ENCODE measurements around the gene AARS2. TPM values are rescaled to one million over a fixed set of nuclear protein-coding genes. Genes with fewer than 3 reads are reported as not detected.

The AARS2 gene
- polyA plus RNA-seq, 4 donors: 12.2 to 23.5 (median 16.9) TPM

GRCh38 chr6:44302856-44303255 lies 10.3 kb downstream of the AARS2 start:
- DNase-seq (ENCODE audit: low read depth in 4 of 4, low spot score in 2 of 4): no peak

- DNase-seq (ENCODE audit: low read depth in 4 of 4, low spot score in 2 of 4): no peak
Observed at GRCh38 chr6:44301782-44302564, 11.2 kb downstream of the AARS2 start.

DNA sequence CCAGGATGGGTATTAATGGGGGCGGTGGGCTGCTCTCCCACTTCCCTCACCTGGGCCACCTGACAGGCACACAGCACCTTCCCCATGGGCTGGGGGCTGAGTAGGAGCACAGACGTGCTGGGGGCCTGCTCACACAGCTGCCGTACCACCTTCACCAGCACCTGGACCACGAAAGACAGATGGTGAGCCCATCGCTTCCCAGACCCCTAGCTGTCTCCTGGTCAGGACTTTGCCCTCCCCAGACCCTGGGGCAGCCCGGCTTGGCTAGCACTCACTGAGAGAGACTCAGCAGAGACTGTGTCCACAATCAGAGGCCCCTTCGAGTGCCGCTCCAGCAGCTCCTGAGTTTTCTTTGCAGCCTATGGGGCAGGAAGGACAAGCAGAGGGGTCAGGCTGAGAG lies 12.0 kb downstream of the AARS2 start:
- DNase-seq (ENCODE audit: low read depth in 4 of 4, low spot score in 2 of 4): no peak

- no peak for DNase-seq (ENCODE audit: low read depth in 4 of 4, low spot score in 2 of 4)
Observed at GRCh38 chr6:44300292-44300823, 12.8 kb downstream of the AARS2 start.

- no peak for DNase-seq (ENCODE audit: low read depth in 4 of 4, low spot score in 2 of 4)
Observed at GRCh38 chr6:44298864-44299263, 14.3 kb downstream of the AARS2 start.

DNA sequence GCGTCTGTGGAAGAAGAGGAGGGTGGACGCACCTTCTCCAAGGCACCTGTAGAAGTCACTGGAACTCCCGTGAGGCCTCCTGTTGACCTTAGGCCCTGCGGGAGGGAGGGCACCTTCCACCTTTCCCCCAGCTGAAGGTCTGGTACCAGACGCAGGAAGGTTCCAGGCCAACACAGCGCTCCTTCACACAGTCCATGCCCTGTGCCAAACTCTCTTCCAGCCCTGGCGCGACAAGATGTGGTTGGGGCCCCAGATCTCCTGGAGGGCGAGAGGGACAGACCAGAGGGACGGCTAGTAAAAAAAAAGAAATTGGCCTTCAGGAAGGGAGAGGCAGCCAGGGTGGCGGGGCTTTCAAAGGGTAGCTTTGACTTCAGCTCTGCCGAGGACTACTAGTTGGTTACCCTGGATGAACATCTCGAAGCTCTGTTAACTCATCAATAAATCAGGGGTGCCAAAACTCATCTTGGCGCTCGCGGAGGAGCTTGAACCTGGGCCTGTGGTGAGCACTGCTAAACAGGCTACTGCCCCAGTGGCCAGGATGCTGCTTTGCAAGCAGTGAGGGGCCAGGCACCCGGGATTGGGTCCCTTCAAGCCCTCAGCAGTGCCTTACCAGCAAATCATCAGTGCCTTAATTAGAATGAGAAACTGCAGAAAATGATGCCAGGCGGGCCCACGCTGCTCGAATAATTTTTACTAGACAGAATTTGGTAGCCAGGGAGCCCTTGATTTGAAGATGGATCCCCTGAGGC lies 14.9 kb downstream of the AARS2 start:
- DNase-seq (ENCODE audit: low read depth in 4 of 4, low spot score in 2 of 4): no peak

DNA sequence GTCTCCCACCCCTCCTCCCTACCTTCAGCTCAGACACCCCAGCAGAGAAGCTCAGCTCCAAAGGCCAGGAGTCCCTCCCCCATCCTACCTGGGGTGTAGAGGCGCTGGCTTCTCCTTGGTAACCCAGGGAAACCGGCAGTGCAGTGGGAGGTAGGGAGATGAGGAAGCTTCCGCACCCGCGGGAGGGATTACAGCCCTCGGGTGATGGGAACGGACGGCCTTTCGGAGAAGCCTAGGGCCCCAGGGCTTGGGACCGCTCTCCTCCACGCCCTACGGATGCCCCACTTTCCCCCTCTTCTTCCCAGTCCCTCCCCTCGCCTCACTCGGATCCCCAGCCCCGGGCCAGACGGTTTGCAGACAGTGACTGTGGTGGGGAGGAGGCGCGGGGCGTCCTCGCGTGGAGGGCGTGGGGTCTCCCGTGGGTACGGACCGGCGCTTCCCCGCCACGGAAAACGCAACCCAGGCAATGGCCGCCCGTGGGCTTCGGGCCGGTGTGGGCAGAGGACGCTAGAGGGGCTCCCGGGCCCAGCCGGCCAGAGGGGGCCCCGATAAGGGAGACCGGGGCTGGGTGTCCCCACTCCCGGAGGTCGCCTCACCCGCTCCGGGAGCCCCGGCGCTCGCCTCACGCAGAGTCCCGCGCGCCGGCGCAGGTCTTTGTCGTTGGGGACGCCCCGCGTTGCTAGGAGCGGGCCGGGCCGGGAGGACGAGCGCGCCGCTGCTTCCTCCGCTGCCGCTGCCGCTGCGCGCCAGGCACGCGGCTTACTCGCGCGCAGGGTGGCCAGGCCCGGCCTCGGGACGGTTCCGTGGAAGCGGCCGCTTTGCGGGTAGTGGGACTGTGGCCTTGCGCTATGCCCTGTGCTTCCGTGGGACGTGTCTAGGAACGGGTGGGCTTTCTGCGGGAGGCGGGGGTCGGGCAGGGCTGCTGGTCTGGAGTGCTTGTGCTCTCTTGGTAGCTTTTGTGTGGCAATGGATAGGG lies 15.8 kb downstream of the AARS2 start:
- no peak for DNase-seq (ENCODE audit: low read depth in 4 of 4, low spot score in 2 of 4)

DNA sequence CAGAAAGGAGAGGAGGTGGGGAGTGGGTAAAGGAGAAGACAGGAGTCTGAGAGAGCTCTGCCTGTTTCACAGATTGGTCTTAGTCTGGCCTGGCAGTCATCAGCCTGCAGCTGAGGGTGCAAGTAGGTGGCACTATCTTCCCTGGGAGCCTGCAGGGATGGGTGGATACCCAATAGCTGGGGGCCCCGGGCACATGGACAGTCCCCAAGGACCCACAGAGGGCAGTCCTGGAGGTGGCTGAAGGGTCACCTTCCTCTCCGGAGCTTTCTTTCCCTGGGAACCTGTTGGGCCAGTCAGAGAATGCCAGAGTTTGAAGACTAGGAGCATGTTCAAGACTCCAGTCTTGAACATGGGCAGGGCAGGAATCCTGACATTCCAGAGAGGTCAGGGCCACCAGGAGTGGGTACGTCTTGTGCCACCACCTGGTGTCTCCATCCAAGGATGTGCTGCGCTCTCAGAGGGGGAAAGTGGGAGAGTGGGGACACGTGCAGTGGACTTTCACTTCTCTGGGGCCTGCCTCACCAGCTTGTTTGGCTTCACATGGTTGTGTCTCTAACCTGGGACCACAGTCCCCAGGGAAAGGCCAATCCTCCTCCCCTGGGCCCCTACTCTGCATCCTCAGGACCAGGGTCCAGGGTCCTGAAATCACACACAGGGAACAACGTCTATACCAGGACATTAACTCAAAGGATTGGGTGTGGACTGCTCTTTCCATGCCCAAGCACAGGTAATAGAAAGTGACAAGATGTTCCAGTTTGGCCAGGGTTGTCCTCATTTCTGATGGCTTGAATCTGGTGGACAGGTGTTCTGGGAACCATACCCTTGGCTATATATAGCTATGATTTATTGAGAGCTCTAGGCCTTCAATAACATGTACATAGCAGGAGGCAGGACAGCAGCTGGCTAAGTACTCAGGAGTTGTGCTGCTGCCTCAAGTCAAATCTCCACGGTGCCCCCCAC lies 18.0 kb downstream of the AARS2 start:
- no peak for DNase-seq (ENCODE audit: low read depth in 4 of 4, low spot score in 2 of 4)

- DNase-seq (ENCODE audit: low read depth in 4 of 4, low spot score in 2 of 4): no peak
Observed at GRCh38 chr6:44292661-44293365, 20.3 kb downstream of the AARS2 start.

DNA sequence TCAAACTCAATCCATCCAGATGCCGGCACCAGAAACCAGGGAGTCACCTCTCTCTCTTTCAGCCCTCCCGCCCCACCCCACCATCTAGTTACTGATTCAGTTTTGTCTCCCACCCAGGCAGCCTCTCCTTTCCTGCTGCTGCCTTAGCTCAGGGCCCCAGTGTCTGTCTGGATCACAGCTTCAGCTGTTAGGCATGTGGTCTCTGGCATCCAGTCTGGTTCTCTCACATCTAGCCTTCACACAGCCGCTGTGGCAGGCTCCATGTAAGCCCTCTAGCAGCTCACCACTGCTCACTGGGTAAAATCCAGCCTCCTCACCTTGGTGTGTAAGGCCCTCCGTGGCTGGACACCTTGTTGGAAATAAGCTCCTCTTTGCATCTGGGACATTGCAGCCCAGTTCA lies 21.3 kb downstream of the AARS2 start:
- DNase-seq (ENCODE audit: low read depth in 4 of 4, low spot score in 2 of 4): no peak

DNA sequence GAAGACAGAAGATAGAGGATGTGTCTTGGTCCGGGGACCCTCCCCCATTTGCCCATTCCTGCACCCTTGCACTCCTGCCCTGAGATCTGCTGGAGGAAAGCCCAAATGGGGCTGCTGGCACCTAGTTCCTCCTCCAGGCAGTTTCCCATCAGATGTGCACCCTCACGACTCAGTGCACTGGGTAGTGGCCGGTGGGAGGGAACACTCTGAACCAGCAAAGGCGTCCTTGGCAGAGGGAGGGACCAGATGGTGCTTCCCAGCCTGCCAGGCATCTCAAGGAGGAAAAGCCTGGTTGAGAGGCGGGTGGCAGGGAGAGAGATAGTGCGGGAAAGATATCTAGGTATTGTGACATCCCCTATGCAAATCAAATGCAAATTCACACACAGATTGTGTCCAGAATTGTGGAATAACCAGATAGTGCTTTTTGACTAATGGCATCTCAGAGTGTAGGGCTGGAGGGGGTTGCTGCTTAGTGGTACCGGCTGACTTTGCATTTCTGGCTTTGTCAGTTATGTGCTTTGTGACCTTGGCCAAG lies 23.4 kb downstream of the AARS2 start:
- DNase-seq (ENCODE audit: low read depth in 4 of 4, low spot score in 2 of 4): no peak

DNA sequence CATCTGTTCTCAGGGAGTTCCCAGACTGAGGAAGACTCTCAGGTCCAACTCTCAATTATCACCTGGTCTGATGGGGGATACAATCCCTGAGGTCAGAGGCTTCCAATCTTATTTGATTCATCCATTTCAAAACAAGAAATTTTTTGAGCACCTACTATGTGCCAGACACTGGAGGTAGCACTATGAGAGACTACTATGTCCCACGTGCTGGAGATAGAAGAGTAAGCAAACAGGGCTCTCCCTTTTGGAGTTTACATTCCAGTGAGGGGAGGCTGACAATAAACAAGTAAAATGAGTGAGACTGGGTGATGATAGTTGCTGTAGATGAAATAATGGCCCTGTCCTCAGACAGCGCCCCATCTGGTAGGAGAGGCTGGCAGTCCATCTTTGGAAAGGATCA lies 26.4 kb downstream of the AARS2 start:
- DNase-seq (ENCODE audit: low read depth in 4 of 4, low spot score in 2 of 4): no peak

DNA sequence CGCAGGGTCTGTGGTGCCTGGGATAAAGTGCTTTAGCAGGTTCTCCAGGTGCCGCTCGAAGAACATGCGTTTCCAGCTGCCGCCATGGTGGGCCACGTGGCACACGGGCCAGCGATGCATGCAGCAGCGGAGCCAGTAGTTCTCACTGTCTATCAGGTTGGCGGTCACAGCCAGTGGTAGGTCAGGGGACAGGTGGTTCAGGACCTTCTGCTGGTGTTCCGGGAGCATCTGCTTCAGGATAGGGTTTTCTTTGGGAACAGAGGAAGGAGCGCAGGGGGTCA lies 26.9 kb downstream of the AARS2 start:
- DNase-seq (ENCODE audit: low read depth in 4 of 4, low spot score in 2 of 4): no peak

- no peak for DNase-seq (ENCODE audit: low read depth in 4 of 4, low spot score in 2 of 4)
Observed at GRCh38 chr6:44285552-44286284, 27.4 kb downstream of the AARS2 start.

DNA sequence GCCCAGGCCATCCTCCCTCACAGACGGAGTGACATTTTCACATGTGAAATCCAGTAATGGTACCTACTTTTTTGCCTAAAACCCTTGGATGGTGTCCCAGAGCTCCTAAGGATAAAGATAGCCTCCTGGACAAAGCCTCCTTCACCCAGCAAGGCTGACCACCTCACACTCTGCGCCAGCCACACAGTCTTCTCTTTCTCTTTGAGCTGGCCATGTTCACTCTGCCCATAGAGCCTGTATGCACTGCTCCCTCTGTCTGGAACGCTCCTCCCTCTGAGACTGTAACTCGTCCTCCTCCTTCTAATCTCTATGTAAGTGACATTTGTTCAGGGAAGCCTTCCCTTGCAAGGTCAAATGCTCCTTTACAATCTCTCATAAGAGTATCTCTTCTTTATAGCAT lies 28.3 kb downstream of the AARS2 start:
- DNase-seq (ENCODE audit: low read depth in 4 of 4, low spot score in 2 of 4): no peak

DNA sequence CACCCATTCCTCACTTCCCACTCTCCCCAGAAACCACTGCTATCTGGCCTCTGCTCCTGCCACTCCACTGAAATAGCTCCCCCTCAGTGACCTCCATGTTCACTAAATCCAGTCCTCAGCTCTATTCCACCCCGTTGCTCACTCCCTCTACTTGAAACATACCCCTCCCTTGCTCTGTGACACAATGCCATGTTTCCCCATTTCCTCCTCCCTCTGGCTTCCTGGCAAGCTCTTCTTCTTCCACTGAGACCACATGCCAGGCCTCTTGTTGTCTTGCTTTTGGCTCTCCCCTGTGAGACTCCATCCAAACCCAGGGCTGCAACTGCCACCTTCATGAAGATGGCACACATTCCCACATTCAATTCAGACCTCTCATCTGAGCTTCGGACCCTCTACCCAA lies 29.0 kb downstream of the AARS2 start:
- DNase-seq (ENCODE audit: low read depth in 4 of 4, low spot score in 2 of 4): no peak

GRCh38 chr6:44278774-44279697 lies 34.1 kb downstream of the AARS2 start:
- DNase-seq (ENCODE audit: low read depth in 4 of 4, low spot score in 2 of 4): no peak
